ENCODE data around the gene MSH2.
A peak's percentile ranks its signal among the peaks of the same experiment; 100 is the strongest.

The MSH2 gene

DNA sequence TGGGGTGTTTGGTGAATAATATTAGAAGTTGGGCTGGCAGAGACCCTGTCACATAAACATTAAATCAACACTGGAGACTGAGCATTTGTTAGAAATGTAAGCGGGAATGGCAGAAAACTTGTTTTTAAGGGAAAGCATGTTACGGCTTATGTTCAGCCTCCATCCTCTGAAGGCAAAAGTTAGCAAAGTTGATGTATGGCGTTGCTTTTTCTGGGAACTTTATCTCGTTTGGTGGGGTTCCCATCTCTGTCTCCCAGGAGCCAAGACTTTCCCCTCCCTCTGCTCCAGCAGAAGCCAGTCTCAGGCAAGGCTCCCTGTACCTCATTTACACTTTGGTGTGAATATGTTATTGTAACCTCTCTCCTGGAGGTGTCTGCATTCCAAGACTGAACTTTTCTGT lies 105.1 kb downstream of the MSH2 start:
- no peaks in the 10 kb centered on the region for H3K27me3 ChIP-seq (ENCODE audit: control insufficient read depth, insufficient read depth, low read length)
- no peaks in the 10 kb centered on the region; the same call in 1 of the 2 replicates for H3K4me1 ChIP-seq (ENCODE audit: control insufficient read depth, insufficient read depth, low read length)
- H3K9ac ChIP-seq (ENCODE audit: low read depth, low read length), result no peak overlapping the region
- H3K9me3 ChIP-seq (ENCODE audit: control insufficient read depth, insufficient read depth, low read length), result peaks cover 13% of the 10 kb centered on the region
- H3K4me3 ChIP-seq (ENCODE audit: low read depth, low read length), result no peak overlapping the region
- no peak overlapping the region for H3K27ac ChIP-seq (ENCODE audit: low read depth, low read length)
- H3K36me3 ChIP-seq (ENCODE audit: control insufficient read depth, insufficient read depth, low read length), result no peaks in the 10 kb centered on the region

DNA sequence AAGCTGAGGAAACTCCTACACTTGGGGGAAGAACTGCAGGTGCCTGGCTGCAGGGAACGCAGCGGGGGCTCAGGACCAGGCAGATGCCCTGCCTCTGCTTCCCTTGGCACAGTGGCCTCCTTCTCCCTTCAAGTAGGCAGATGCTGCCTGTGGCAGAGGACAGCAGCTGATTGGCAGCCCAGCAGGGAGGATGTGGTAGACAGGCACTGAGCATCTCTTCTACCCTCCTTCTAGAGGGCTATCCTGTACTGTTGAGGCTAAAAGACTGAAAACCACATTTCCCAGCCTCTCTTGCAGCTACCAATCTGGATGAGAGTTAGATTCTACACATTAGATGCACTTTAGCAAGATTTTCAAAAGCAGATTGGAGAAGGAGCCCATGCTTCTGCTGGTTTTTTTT lies 105.7 kb downstream of the MSH2 start:
- no peak overlapping the region for H3K27ac ChIP-seq (ENCODE audit: low read depth, low read length)
- H3K9ac ChIP-seq (ENCODE audit: low read depth, low read length), result no peak overlapping the region
- no peaks in the 10 kb centered on the region for H3K36me3 ChIP-seq (ENCODE audit: control insufficient read depth, insufficient read depth, low read length)
- H3K27me3 ChIP-seq (ENCODE audit: control insufficient read depth, insufficient read depth, low read length), result no peaks in the 10 kb centered on the region
- H3K4me1 ChIP-seq (ENCODE audit: control insufficient read depth, insufficient read depth, low read length), result no peaks in the 10 kb centered on the region; the same call in 1 of the 2 replicates
- peaks cover 13% of the 10 kb centered on the region for H3K9me3 ChIP-seq (ENCODE audit: control insufficient read depth, insufficient read depth, low read length)
- H3K4me3 ChIP-seq (ENCODE audit: low read depth, low read length), result no peak overlapping the region

DNA sequence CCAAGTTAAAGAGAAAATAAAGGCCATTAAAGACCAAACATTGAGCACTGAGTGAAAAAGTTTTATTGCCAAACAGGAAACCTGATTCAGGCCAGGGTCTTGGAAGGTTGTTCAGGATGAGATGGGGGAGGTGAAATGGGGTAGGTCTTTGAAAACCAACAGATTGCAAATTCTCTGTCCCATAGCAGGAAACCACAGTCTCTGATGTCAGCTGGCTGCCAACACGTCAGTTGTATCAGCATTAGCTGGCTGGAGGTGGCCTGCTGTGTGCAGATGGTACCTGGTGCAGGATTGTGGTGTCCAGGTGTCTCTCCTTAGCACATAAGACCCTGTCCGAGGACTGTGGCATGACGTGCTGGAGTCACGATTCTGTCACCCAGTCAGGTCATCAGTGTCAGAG lies 106.3 kb downstream of the MSH2 start:
- no peak overlapping the region for H3K4me3 ChIP-seq (ENCODE audit: low read depth, low read length)
- H3K27ac ChIP-seq (ENCODE audit: low read depth, low read length), result no peak overlapping the region
- H3K36me3 ChIP-seq (ENCODE audit: control insufficient read depth, insufficient read depth, low read length), result no peaks in the 10 kb centered on the region
- H3K9me3 ChIP-seq (ENCODE audit: control insufficient read depth, insufficient read depth, low read length), result peaks cover 13% of the 10 kb centered on the region
- no peak overlapping the region for H3K9ac ChIP-seq (ENCODE audit: low read depth, low read length)
- no peaks in the 10 kb centered on the region; the same call in 1 of the 2 replicates for H3K4me1 ChIP-seq (ENCODE audit: control insufficient read depth, insufficient read depth, low read length)
- no peaks in the 10 kb centered on the region for H3K27me3 ChIP-seq (ENCODE audit: control insufficient read depth, insufficient read depth, low read length)

DNA sequence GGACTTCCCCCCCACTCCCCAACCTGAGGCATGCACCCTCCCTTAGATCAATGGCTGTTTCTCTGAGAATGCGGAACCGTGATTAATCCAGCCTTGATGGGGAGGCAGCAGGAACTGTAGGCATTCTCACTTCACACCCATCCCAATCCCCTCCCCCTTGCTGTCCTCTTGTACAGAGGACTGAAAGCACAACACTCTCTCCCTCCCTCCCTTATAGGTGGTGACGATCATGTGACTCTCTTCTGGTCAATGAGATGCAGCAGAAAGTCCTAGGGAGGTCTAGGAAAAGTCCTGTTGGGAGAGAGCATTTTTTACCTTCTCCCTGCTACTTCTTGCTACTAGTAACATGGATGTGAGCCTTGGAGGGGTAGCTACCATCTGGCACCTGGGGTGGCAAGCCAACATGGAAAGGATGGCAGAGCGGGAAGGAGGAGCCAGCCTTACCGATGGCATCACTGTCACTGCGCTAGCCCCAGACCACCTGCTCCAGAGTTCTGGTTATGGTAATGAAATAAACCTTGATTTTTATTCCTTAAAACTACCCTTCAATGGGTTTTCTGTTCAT lies 106.9 kb downstream of the MSH2 start:
- H3K36me3 ChIP-seq (ENCODE audit: control insufficient read depth, insufficient read depth, low read length), result no peaks in the 10 kb centered on the region
- H3K27me3 ChIP-seq (ENCODE audit: control insufficient read depth, insufficient read depth, low read length), result no peaks in the 10 kb centered on the region
- H3K4me1 ChIP-seq (ENCODE audit: control insufficient read depth, insufficient read depth, low read length), result no peaks in the 10 kb centered on the region; the same call in 1 of the 2 replicates
- H3K9ac ChIP-seq (ENCODE audit: low read depth, low read length), result no peak overlapping the region
- no peak overlapping the region for H3K27ac ChIP-seq (ENCODE audit: low read depth, low read length)
- H3K9me3 ChIP-seq (ENCODE audit: control insufficient read depth, insufficient read depth, low read length), result peaks cover 12% of the 10 kb centered on the region
- no peak overlapping the region for H3K4me3 ChIP-seq (ENCODE audit: low read depth, low read length)

DNA sequence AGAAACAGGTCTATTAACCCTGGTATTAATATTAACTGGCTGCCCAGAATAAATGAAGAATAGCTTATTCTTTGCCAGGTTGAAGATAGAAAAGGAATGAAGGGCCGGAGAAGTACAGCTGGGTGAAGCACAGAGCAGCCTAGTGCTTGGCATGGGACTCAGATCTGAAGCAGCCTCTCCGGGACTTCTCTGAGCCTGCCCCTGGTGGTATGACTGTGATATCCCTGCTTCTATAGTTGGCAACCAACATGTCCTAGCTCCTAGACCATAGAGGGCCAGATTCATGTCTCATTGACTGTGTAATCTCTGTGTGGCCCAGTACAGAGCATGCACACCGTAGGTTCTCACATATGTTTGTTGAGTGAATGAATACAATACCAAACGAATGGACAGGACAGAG lies 107.8 kb downstream of the MSH2 start:
- Histone ChIP-seq H3K9ac (ENCODE audit: low read depth, low read length) (no peak overlapping the region), H3K4me1 (ENCODE audit: control insufficient read depth, insufficient read depth, low read length) (peaks cover 2% of the 10 kb centered on the region; the same call in 1 of the 2 replicates), H3K27me3 (ENCODE audit: control insufficient read depth, insufficient read depth, low read length) (no peaks in the 10 kb centered on the region), H3K9me3 (ENCODE audit: control insufficient read depth, insufficient read depth, low read length) (peaks cover 5% of the 10 kb centered on the region; the same call in 1 of the 2 replicates), H3K36me3 (ENCODE audit: control insufficient read depth, insufficient read depth, low read length) (no peaks in the 10 kb centered on the region), H3K4me3 (ENCODE audit: low read depth, low read length) (no peak overlapping the region), H3K27ac (ENCODE audit: low read depth, low read length) (no peak overlapping the region)

DNA sequence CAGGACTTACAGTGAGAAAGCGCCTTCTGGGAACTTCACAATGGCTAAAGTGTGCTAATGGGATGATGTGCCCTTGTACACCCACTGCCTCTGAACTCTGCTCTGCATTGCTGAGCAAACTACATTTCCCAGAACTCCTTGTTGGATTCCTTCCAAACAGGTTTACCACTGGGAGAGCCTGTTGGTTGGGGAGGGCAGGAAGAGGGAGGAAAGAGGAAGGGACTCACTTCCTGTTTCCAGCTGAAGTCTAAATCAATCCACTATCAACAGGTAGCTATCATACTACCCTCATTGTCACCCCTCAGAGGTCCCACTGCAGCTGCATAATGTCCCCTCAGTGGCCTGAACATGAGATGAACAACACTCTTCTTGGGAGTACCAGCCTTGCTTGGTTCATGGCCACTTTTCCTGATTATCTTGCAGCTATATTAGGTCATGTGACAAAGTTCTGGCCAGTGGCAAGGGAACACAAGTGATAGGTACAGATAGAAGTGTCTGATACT lies 109.7 kb downstream of the MSH2 start:
- Histone ChIP-seq H3K9me3 (ENCODE audit: control insufficient read depth, insufficient read depth, low read length) (no peaks in the 10 kb centered on the region), H3K9ac (ENCODE audit: low read depth, low read length) (no peak overlapping the region), H3K36me3 (ENCODE audit: control insufficient read depth, insufficient read depth, low read length) (no peaks in the 10 kb centered on the region), H3K4me1 (ENCODE audit: control insufficient read depth, insufficient read depth, low read length) (peaks cover 11% of the 10 kb centered on the region), H3K4me3 (ENCODE audit: low read depth, low read length) (no peak overlapping the region), H3K27me3 (ENCODE audit: control insufficient read depth, insufficient read depth, low read length) (no peaks in the 10 kb centered on the region), H3K27ac (ENCODE audit: low read depth, low read length) (no peak overlapping the region)

DNA sequence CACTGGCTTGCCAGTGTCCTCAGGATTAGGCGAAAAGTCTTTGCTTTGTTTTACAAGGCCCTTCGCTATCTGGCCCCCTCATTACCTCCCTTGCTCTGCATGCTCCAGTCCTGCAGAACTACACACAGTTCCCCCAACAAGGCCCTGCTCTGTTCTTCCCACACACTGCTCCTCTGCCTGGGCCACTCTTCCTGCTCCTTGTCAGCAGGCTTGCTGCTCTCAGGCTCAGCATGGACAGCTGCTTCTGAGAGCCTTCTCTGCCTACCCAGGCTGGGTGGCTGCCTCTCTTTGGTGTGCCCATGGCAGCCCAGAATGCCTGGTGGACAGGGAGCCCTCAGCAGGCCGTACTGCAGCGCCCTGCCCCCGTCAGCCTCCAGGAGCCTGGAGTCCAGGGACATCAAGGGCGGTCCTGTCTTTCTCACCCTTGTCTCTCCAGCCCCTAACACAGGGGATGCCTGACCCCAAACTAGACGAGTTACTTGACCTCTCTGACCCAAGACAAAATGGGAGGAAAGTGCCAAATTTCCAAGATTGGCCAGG lies 111.1 kb downstream of the MSH2 start:
- Histone ChIP-seq H3K27ac (ENCODE audit: low read depth, low read length) (no peak overlapping the region), H3K4me3 (ENCODE audit: low read depth, low read length) (no peak overlapping the region), H3K4me1 (ENCODE audit: control insufficient read depth, insufficient read depth, low read length) (peaks cover 11% of the 10 kb centered on the region), H3K36me3 (ENCODE audit: control insufficient read depth, insufficient read depth, low read length) (no peaks in the 10 kb centered on the region), H3K9ac (ENCODE audit: low read depth, low read length) (no peak overlapping the region), H3K9me3 (ENCODE audit: control insufficient read depth, insufficient read depth, low read length) (no peaks in the 10 kb centered on the region), H3K27me3 (ENCODE audit: control insufficient read depth, insufficient read depth, low read length) (no peaks in the 10 kb centered on the region)

DNA sequence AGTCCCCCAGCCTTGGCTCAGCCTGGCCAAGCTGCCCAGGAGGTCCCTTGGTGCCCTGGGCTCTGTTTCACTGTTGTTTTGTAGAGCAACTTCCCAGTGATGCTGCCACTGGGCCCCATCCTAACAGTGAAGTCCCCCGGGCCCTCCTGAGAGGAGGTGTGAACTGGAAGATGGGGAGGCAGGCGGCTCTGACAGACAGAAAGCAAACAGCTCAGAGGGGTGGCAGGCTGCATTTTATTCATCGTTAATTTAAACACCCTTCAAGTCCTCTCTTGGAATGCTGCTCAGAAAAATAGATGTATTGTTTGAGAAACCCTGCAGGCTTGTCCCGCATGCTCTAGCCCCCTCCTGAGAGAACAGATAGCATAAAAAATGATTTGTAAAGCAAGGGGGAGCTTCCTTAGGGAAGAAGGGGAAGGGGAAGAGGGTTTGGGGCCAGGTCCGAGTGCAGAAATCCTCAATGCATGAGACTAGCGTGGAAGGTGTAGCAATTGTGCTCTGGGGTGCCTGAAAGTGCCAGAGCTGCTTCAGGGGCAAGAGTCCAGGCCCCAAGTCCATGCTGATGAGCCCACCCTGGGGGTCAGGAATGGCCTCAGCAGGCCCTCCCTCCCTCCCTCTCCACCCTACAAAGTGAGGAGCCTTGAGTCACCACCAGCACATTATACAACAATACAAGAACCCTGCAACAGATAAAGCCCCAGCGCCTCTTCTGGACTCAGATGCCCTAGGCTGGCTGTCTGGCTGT lies 113.6 kb downstream of the MSH2 start:
- Histone ChIP-seq H3K9me3 (ENCODE audit: control insufficient read depth, insufficient read depth, low read length) (no peaks in the 10 kb centered on the region), H3K9ac (ENCODE audit: low read depth, low read length) (no peak overlapping the region), H3K4me3 (ENCODE audit: low read depth, low read length) (no peak overlapping the region), H3K4me1 (ENCODE audit: control insufficient read depth, insufficient read depth, low read length) (peaks cover 23% of the 10 kb centered on the region), H3K36me3 (ENCODE audit: control insufficient read depth, insufficient read depth, low read length) (no peaks in the 10 kb centered on the region; the same call in 1 of the 2 replicates), H3K27me3 (ENCODE audit: control insufficient read depth, insufficient read depth, low read length) (peaks cover 6% of the 10 kb centered on the region; the same call in 1 of the 2 replicates), H3K27ac (ENCODE audit: low read depth, low read length) (peak overlapping the region; percentile 21)

DNA sequence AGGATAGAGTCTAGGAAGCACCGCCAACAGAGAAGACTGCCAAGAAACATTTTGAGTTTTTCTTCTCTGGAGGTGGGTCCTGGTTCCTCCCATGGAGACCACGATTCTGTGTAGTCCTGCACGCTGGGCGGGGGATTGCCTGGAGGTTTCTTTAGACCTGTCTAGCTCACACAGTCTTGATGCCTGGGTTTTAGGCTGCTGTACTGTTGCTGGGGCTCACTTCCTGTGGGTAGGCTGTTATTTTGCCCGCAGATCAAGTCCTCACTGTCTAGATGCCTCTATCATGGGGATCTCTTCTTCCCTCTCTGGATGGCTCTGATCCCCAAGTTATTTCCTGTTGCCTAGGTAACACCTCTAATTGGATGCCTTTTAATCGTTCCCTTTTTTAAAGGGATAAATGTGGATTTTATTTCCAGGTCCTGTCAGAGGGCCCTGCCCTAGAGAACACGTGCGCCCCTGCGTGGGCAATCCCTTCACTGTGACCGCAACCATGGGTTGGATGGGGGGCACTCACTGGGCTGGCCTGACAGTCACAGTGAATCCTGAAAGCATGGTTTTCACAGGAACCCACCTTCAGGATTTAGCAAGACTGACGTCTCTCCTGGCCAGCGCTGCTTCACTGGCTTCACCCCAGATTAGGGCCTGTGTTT lies 115.7 kb downstream of the MSH2 start:
- no peak overlapping the region for H3K4me3 ChIP-seq (ENCODE audit: low read depth, low read length)
- H3K27ac ChIP-seq (ENCODE audit: low read depth, low read length), result no peak overlapping the region
- no peak overlapping the region for H3K9ac ChIP-seq (ENCODE audit: low read depth, low read length)
- H3K36me3 ChIP-seq (ENCODE audit: control insufficient read depth, insufficient read depth, low read length), result no peaks in the 10 kb centered on the region; the same call in 1 of the 2 replicates
- no peaks in the 10 kb centered on the region for H3K9me3 ChIP-seq (ENCODE audit: control insufficient read depth, insufficient read depth, low read length)
- H3K27me3 ChIP-seq (ENCODE audit: control insufficient read depth, insufficient read depth, low read length), result peaks cover 14% of the 10 kb centered on the region; the same call in 1 of the 2 replicates
- H3K4me1 ChIP-seq (ENCODE audit: control insufficient read depth, insufficient read depth, low read length), result peaks cover 23% of the 10 kb centered on the region

DNA sequence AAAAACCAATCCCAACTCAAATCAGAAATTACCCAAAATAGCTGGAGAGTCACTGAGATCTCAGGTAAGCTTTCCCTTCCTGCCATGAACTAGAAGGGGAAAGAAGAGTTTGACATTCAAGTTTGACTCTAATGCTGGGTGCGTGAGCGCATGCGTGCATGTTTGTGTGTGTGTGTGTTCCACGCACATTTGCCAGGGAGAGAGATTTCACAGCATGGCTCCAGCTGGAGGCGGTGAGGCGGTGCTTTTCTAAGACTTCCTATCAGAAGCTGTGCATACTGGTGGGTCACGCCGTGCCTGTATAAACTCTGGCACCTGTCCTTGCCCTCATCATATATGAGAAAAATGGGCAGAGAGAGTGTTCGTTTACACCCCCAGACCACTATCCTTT lies 116.2 kb downstream of the MSH2 start:
- Histone ChIP-seq H3K27ac (ENCODE audit: low read depth, low read length) (no peak overlapping the region), H3K36me3 (ENCODE audit: control insufficient read depth, insufficient read depth, low read length) (no peaks in the 10 kb centered on the region; the same call in 1 of the 2 replicates), H3K4me1 (ENCODE audit: control insufficient read depth, insufficient read depth, low read length) (peaks cover 23% of the 10 kb centered on the region), H3K9ac (ENCODE audit: low read depth, low read length) (no peak overlapping the region), H3K27me3 (ENCODE audit: control insufficient read depth, insufficient read depth, low read length) (peaks cover 14% of the 10 kb centered on the region; the same call in 1 of the 2 replicates), H3K4me3 (ENCODE audit: low read depth, low read length) (no peak overlapping the region), H3K9me3 (ENCODE audit: control insufficient read depth, insufficient read depth, low read length) (no peaks in the 10 kb centered on the region)

All from HUES48 (cell line).